HepG2 (cell line): ENCODE measurements around the gene OR1F1. TPM values are rescaled to one million over a fixed set of nuclear protein-coding genes. Genes with fewer than 3 reads are reported as not detected.
A peak's percentile ranks its signal among the peaks of the same experiment; 100 is the strongest.

Experiments
- MEF2D ChIP-seq: sonication (generic); formaldehyde crosslinking; IDR thresholded peaks from 2 replicates; pipeline ENCODE4 v1.5.1; 2020; ENCODE audit warnings: mild to moderate bottlenecking, missing genetic modification reagents
- MTF1 ChIP-seq: sonication (generic); formaldehyde crosslinking; IDR thresholded peaks from 2 replicates; pipeline ENCODE4 v1.5.0; 2020; ENCODE audit warnings: missing genetic modification reagents
- PRDM4 ChIP-seq: sonication (generic); formaldehyde crosslinking; IDR thresholded peaks from 2 replicates; pipeline ENCODE4 v1.9.0; 2021; ENCODE audit warnings: missing genetic modification reagents, borderline replicate concordance
- RARG ChIP-seq: sonication (generic); formaldehyde crosslinking; IDR thresholded peaks from 2 replicates; pipeline ENCODE4 v1.4.0; 2020; ENCODE audit warnings: low read depth, mild to moderate bottlenecking, missing genetic modification reagents
- ZSCAN12 ChIP-seq: sonication (generic); formaldehyde crosslinking; IDR thresholded peaks from 2 replicates; pipeline ENCODE4 v1.9.0; 2021; ENCODE audit warnings: mild to moderate bottlenecking, missing genetic modification reagents
- polyA plus RNA-seq, 8 experiments: library from polyadenylated mRNA; depleted of rRNA in 3 of 8; stranded (reverse) in 7 of 8; unstranded in 1 of 8; fragments of >200 nt; fragmentation: Illumina TruSeq in 4 of 8; extraction: Trizol in 4 of 8; gene quantifications; 2 replicates each; pipeline versions ENCODE4 v1.2.1 to v1.2.3, GENCODE V29; 2011 to 2016; ENCODE audit warnings: low read depth in 4 of 8, missing spikeins in 1 of 8, mixed read lengths in 1 of 8; ENCODE audit not compliant: insufficient read depth in 1 of 8
- total RNA-seq, 5 experiments: library from RNA; depleted of rRNA; stranded (reverse); fragments of >200 nt; fragmentation: Illumina TruSeq; extraction: Trizol; gene quantifications; 2 replicates each; pipeline ENCODE4 v1.2.3, GENCODE V29; 2016; ENCODE audit warnings: low read depth in 1 of 5
- TF ChIP-seq, protein P1 (sequence below): sonication (generic); formaldehyde crosslinking; IDR thresholded peaks from 2 replicates; pipeline ENCODE4 v1.5.1; 2020; ENCODE audit warnings: mild to moderate bottlenecking, missing genetic modification reagents, moderate library complexity

Gene OR1F1
- total and polyA plus RNA-seq, 2 of the 13 experiments (the other 11 are each of a cell fraction or from before 2014, with no cell fraction given), result 0.90 TPM; not detected in 1

GRCh38 chr16:3188925-3189825 lies 1.2 kb downstream of the OR1F1 start (continued):
- TF ChIP-seq PRDM4 (CRISPR knock-in tag), result no peak
- TF ChIP-seq MTF1 (CRISPR knock-in tag), result no peak
- no peak for TF ChIP-seq MEF2D (CRISPR knock-in tag)
- TF ChIP-seq, protein P1, sequence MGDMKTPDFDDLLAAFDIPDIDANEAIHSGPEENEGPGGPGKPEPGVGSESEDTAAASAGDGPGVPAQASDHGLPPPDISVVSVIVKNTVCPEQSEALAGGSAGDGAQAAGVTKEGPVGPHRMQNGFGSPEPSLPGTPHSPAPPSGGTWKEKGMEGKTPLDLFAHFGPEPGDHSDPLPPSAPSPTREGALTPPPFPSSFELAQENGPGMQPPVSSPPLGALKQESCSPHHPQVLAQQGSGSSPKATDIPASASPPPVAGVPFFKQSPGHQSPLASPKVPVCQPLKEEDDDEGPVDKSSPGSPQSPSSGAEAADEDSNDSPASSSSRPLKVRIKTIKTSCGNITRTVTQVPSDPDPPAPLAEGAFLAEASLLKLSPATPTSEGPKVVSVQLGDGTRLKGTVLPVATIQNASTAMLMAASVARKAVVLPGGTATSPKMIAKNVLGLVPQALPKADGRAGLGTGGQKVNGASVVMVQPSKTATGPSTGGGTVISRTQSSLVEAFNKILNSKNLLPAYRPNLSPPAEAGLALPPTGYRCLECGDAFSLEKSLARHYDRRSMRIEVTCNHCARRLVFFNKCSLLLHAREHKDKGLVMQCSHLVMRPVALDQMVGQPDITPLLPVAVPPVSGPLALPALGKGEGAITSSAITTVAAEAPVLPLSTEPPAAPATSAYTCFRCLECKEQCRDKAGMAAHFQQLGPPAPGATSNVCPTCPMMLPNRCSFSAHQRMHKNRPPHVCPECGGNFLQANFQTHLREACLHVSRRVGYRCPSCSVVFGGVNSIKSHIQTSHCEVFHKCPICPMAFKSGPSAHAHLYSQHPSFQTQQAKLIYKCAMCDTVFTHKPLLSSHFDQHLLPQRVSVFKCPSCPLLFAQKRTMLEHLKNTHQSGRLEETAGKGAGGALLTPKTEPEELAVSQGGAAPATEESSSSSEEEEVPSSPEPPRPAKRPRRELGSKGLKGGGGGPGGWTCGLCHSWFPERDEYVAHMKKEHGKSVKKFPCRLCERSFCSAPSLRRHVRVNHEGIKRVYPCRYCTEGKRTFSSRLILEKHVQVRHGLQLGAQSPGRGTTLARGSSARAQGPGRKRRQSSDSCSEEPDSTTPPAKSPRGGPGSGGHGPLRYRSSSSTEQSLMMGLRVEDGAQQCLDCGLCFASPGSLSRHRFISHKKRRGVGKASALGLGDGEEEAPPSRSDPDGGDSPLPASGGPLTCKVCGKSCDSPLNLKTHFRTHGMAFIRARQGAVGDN, result peak; percentile 92
- TF ChIP-seq RARG (CRISPR knock-in tag), result no peak
- no peak for TF ChIP-seq ZSCAN12
- TF ChIP-seq, all 625 proteins: peak for 120
